Peyer's patch (tissue), 4 donors: ENCODE data around the gene ODC1. TPM values are rescaled to one million over a fixed set of nuclear protein-coding genes. Genes with fewer than 3 reads are reported as not detected.

ENCODE experiments used
- DNase-seq, 3 donors: peaks; one replicate each; pipeline ENCODE4 v3.0.0-alpha.2; 2017 to 2019
- H3K27ac ChIP-seq, 4 donors: fragments of 200-600 bp; sonication (generic); one replicate each; pipeline ENCODE4 v1.5.1; 2016 to 2019
- H3K27me3 ChIP-seq, 2 donors: fragments of 200-600 bp; sonication (generic); one replicate each; pipeline ENCODE4 v1.5.1; 2019
- H3K36me3 ChIP-seq, 3 donors: fragments of 200-600 bp; sonication (generic); one replicate each; pipeline ENCODE4 v1.5.1; 2016 to 2019
- H3K4me1 ChIP-seq, 4 donors: fragments of 200-600 bp; sonication (generic); one replicate each; pipeline ENCODE4 v1.5.1; 2016 to 2019
- H3K4me3 ChIP-seq, 4 donors: fragments of 200-600 bp; sonication (generic); 1 replicate in 3 of 4; 2 replicates in 1 of 4; pipeline ENCODE4 v1.5.1; 2016 to 2019; ENCODE audit warnings: mild to moderate bottlenecking in 1 of 4
- H3K9me3 ChIP-seq, 4 donors: fragments of 200-600 bp; sonication (generic); one replicate each; pipeline ENCODE4 v1.5.1; 2016 to 2019; ENCODE audit warnings: mild to moderate bottlenecking in 1 of 4
- CTCF ChIP-seq, 6 experiments: fragments of 450-650 bp in 4 of 6; fragments of 200-600 bp in 2 of 6; sonication (generic) in 1 of 6; IDR thresholded peaks; one replicate each; pipeline ENCODE4 v1.5.1; 2017 to 2019; ENCODE audit warnings: antibody characterized with exemption in 6 of 6, mild to moderate bottlenecking in 3 of 6, moderate library complexity in 1 of 6
- POLR2A ChIP-seq, 2 donors: fragments of 450-650 bp; IDR thresholded peaks; one replicate each; pipeline ENCODE4 v1.5.1; 2017; ENCODE audit warnings: antibody characterized with exemption in 2 of 2, mild to moderate bottlenecking in 2 of 2, moderate library complexity in 2 of 2
- total RNA-seq, 4 donors: library from RNA; depleted of rRNA; stranded (reverse); fragments of >200 nt; gene quantifications; one replicate each; pipeline ENCODE4 v1.1.0, GENCODE V29; 2016

ODC1 gene
- total RNA-seq, 4 donors from 2014 or later: 31.5 to 91.6 (median 55.6) TPM

GRCh38 chr2:10424051-10424450, 24.1 kb downstream of the ODC1 start:
- no peaks in the 10 kb centered on the region for H3K9me3 ChIP-seq
- H3K4me3 ChIP-seq: no peak overlapping the region
- no peak overlapping the region for H3K27ac ChIP-seq
- peaks cover 0 to 17% (median 1%) of the 10 kb centered on the region in 4 donors for H3K4me1 ChIP-seq
- no peaks in the 10 kb centered on the region for H3K27me3 ChIP-seq
- H3K36me3 ChIP-seq: peaks cover 0 to 80% (median 0%) of the 10 kb centered on the region in 3 donors
- TF ChIP-seq POLR2A (IDR thresholded peaks at IDR 0.05) (no peak), CTCF (IDR thresholded peaks at IDR 0.05) (no peak)
- no peak for DNase-seq

GRCh38 chr2:10423400-10423774, 24.7 kb downstream of the ODC1 start:
- no peak overlapping the region for H3K4me3 ChIP-seq
- H3K9me3 ChIP-seq: no peaks in the 10 kb centered on the region
- no peak overlapping the region for H3K27ac ChIP-seq
- no peaks in the 10 kb centered on the region for H3K27me3 ChIP-seq
- TF ChIP-seq CTCF (IDR thresholded peaks at IDR 0.05) (no peak), POLR2A (IDR thresholded peaks at IDR 0.05) (no peak)
- DNase-seq: no peak
- peaks cover 0 to 10% (median under 1%) of the 10 kb centered on the region in 4 donors for H3K4me1 ChIP-seq
- peaks cover 0 to 80% (median 0%) of the 10 kb centered on the region in 3 donors for H3K36me3 ChIP-seq

GRCh38 chr2:10422732-10423399, 25.3 kb downstream of the ODC1 start:
- Histone ChIP-seq H3K4me3 (no peak overlapping the region), H3K27me3 (no peaks in the 10 kb centered on the region), H3K36me3 (peaks cover 0 to 80% (median 0%) of the 10 kb centered on the region in 3 donors), H3K27ac (no peak overlapping the region), H3K9me3 (no peaks in the 10 kb centered on the region), H3K4me1 (peaks cover 0 to 5% (median 0%) of the 10 kb centered on the region in 4 donors)
- no peak for DNase-seq
- no peak for TF ChIP-seq POLR2A (IDR thresholded peaks at IDR 0.05)
- TF ChIP-seq CTCF (IDR thresholded peaks at IDR 0.05): no peak

GRCh38 chr2:10422251-10422650, 25.9 kb downstream of the ODC1 start:
- TF ChIP-seq POLR2A (IDR thresholded peaks at IDR 0.05): no peak
- no peak for TF ChIP-seq CTCF (IDR thresholded peaks at IDR 0.05)
- Histone ChIP-seq H3K36me3 (peaks cover 0 to 76% (median 0%) of the 10 kb centered on the region in 3 donors), H3K27me3 (no peaks in the 10 kb centered on the region), H3K27ac (no peak overlapping the region), H3K4me1 (no peaks in the 10 kb centered on the region), H3K9me3 (no peaks in the 10 kb centered on the region), H3K4me3 (no peak overlapping the region)
- no peak for DNase-seq

- H3K27me3 ChIP-seq: no peaks in the 10 kb centered on the region
- H3K27ac ChIP-seq: no peak overlapping the region
- H3K9me3 ChIP-seq: no peaks in the 10 kb centered on the region
- no peak for TF ChIP-seq POLR2A (IDR thresholded peaks at IDR 0.05)
- no peak for TF ChIP-seq CTCF (IDR thresholded peaks at IDR 0.05)
- H3K36me3 ChIP-seq: peaks cover 0 to 51% (median 0%) of the 10 kb centered on the region in 3 donors
- no peak for DNase-seq
- H3K4me3 ChIP-seq: no peak overlapping the region
- peaks cover 0 to 4% (median 0%) of the 10 kb centered on the region in 4 donors for H3K4me1 ChIP-seq
Measured at GRCh38 chr2:10419553-10420257, 28.4 kb downstream of the ODC1 start.
